COLO829 (cell line): ENCODE results near the gene TSLP.

Experiments
- DNase-seq: peaks from one replicate; pipeline ENCODE4 v3.0.0; 2012; ENCODE audit warnings: low spot score

TSLP gene

GRCh38 chr5:111095982-111096381 is 24.5 kb downstream of the TSLP start:
- DNase-seq, result no peak

- DNase-seq, result no peak
These were observed 27.7 kb downstream of the TSLP start for GRCh38 chr5:111099058-111099778.

GRCh38 chr5:111106320-111106948 is 34.9 kb downstream of the TSLP start:
- no peak for DNase-seq

GRCh38 chr5:111107371-111107770 is 35.9 kb downstream of the TSLP start:
- no peak for DNase-seq

- DNase-seq, result no peak
These were observed 40.4 kb downstream of the TSLP start for GRCh38 chr5:111111956-111112355.

GRCh38 chr5:111113678-111114077 is 42.2 kb downstream of the TSLP start:
- DNase-seq, result no peak

- no peak for DNase-seq
These were observed 43.7 kb downstream of the TSLP start for GRCh38 chr5:111115229-111115628.

GRCh38 chr5:111116550-111116949 is 45.0 kb downstream of the TSLP start:
- no peak for DNase-seq

GRCh38 chr5:111117136-111117535 is 45.6 kb downstream of the TSLP start:
- DNase-seq, result no peak

GRCh38 chr5:111119221-111119620 is 47.7 kb downstream of the TSLP start:
- no peak for DNase-seq

- DNase-seq, result no peak
These were observed 48.3 kb downstream of the TSLP start for GRCh38 chr5:111119856-111120255.

- DNase-seq, result no peak
These were observed 49.4 kb downstream of the TSLP start for GRCh38 chr5:111120911-111121310.

GRCh38 chr5:111121926-111122325 is 50.4 kb downstream of the TSLP start:
- no peak for DNase-seq

GRCh38 chr5:111122398-111122797 is 50.9 kb downstream of the TSLP start:
- no peak for DNase-seq

- no peak for DNase-seq
These were observed 53.3 kb downstream of the TSLP start for GRCh38 chr5:111124793-111125192.

GRCh38 chr5:111126896-111127295 is 55.4 kb downstream of the TSLP start:
- no peak for DNase-seq
